H1 (cell line): ENCODE results near the gene TSPAN8.

Experiments used
- BRCA1 ChIP-seq: IDR thresholded peaks from 2 replicates; pipeline ENCODE4 v1.6.1; 2012; ENCODE audit warnings: low read depth, low read length, improper control_type of control experiment
- EP300 ChIP-seq, 2 experiments: IDR thresholded peaks; 1 replicate in 1 of 2; 2 replicates in 1 of 2; pipeline ENCODE4 v1.6.1; 2011 to 2012; ENCODE audit warnings: low read depth in 2 of 2, low read length in 2 of 2, mild to moderate bottlenecking in 2 of 2, borderline replicate concordance in 1 of 2, inconsistent platforms in 1 of 2, moderate library complexity in 1 of 2
- EZH2 ChIP-seq: fragments of 200-600 bp; sonication (generic); IDR thresholded peaks from 2 replicates; pipeline ENCODE4 v1.7.1; 2012; ENCODE audit warnings: low read depth, mild to moderate bottlenecking, moderate library complexity, low read length, inconsistent platforms; ENCODE audit not compliant: severe bottlenecking
- GTF2F1 ChIP-seq: IDR thresholded peaks from 2 replicates; pipeline ENCODE4 v1.6.1; 2012; ENCODE audit warnings: low read depth, low read length, improper control_type of control experiment, borderline replicate concordance
- MAX ChIP-seq: IDR thresholded peaks from 2 replicates; pipeline ENCODE4 v1.6.1; 2012; ENCODE audit warnings: inconsistent platforms
- POLR2AphosphoS5 ChIP-seq: IDR thresholded peaks from 2 replicates; pipeline ENCODE4 v1.6.1; 2011; ENCODE audit warnings: low read depth, low read length
- ZNF274 ChIP-seq: IDR thresholded peaks from 2 replicates; pipeline ENCODE4 v1.7.0; 2012; ENCODE audit warnings: low read length, borderline replicate concordance; ENCODE audit errors: extremely low read depth
- TF ChIP-seq, protein P1 (sequence below), 3 experiments: IDR thresholded peaks; 1 replicate in 2 of 3; 2 replicates in 1 of 3; pipeline versions ENCODE4 v1.5.1 to v1.6.1; 2011; ENCODE audit warnings: low read length in 3 of 3, mild to moderate bottlenecking in 3 of 3, inconsistent platforms in 2 of 3, low read depth in 1 of 3, moderate library complexity in 1 of 3; ENCODE audit not compliant: insufficient read depth in 1 of 3; ENCODE audit errors: control extremely low read depth in 1 of 3

GRCh38 chr12:71129364-71129763 is 28.4 kb downstream of the TSPAN8 start:
- TF ChIP-seq POLR2AphosphoS5 (no peak), EP300 (IDR thresholded peaks at IDR 0.05; ENCODE audit: borderline replicate concordance in 1 of 2, low read depth in 2 of 2, low read length in 2 of 2) (no peak), EZH2 (no peak), GTF2F1 (no peak), BRCA1 (no peak), MAX (no peak), ZNF274 (no peak)
- TF ChIP-seq, protein P1, sequence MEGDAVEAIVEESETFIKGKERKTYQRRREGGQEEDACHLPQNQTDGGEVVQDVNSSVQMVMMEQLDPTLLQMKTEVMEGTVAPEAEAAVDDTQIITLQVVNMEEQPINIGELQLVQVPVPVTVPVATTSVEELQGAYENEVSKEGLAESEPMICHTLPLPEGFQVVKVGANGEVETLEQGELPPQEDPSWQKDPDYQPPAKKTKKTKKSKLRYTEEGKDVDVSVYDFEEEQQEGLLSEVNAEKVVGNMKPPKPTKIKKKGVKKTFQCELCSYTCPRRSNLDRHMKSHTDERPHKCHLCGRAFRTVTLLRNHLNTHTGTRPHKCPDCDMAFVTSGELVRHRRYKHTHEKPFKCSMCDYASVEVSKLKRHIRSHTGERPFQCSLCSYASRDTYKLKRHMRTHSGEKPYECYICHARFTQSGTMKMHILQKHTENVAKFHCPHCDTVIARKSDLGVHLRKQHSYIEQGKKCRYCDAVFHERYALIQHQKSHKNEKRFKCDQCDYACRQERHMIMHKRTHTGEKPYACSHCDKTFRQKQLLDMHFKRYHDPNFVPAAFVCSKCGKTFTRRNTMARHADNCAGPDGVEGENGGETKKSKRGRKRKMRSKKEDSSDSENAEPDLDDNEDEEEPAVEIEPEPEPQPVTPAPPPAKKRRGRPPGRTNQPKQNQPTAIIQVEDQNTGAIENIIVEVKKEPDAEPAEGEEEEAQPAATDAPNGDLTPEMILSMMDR (IDR thresholded peaks at IDR 0.05; ENCODE audit: control extremely low read depth in 1 of 3, insufficient read depth in 1 of 3, low read depth in 1 of 3, low read length in 3 of 3): no peak
